GM21717 (cell line): ENCODE measurements around the gene ERCC6L2.

ENCODE experiments used
- ATAC-seq: cut with Tn5 transposase; IDR thresholded peaks from one replicate; pipeline ENCODE4 v1.9.1; 2021; ENCODE audit warnings: mild to moderate bottlenecking, moderate library complexity; ENCODE audit not compliant: unreplicated experiment

ERCC6L2 gene

GRCh38 chr9:95910770-95911340, 35.4 kb downstream of the ERCC6L2 start:
- ATAC-seq: no peak

GRCh38 chr9:95912773-95913172, 37.3 kb downstream of the ERCC6L2 start:
- no peak for ATAC-seq

- ATAC-seq: no peak
These were observed 44.5 kb downstream of the ERCC6L2 start for GRCh38 chr9:95920017-95920416.

GRCh38 chr9:95923794-95924193, 48.3 kb downstream of the ERCC6L2 start:
- no peak for ATAC-seq

GRCh38 chr9:95924987-95925386, 49.5 kb downstream of the ERCC6L2 start:
- ATAC-seq: no peak

GRCh38 chr9:95927271-95928004, 51.9 kb downstream of the ERCC6L2 start:
- ATAC-seq: no peak

GRCh38 chr9:95930277-95930676, 54.8 kb downstream of the ERCC6L2 start:
- ATAC-seq: no peak

- no peak for ATAC-seq
These were observed 60.5 kb downstream of the ERCC6L2 start for GRCh38 chr9:95935861-95936578.

GRCh38 chr9:95936579-95937075, 61.1 kb downstream of the ERCC6L2 start:
- no peak for ATAC-seq

GRCh38 chr9:95937131-95937530, 61.6 kb downstream of the ERCC6L2 start:
- ATAC-seq: no peak

- ATAC-seq: no peak
These were observed 63.2 kb downstream of the ERCC6L2 start for GRCh38 chr9:95938724-95939123.

GRCh38 chr9:95939472-95939871, 64.0 kb downstream of the ERCC6L2 start:
- no peak for ATAC-seq

GRCh38 chr9:95940265-95940664, 64.8 kb downstream of the ERCC6L2 start:
- no peak for ATAC-seq

GRCh38 chr9:95942016-95942415, 66.5 kb downstream of the ERCC6L2 start:
- ATAC-seq: no peak

- no peak for ATAC-seq
These were observed 71.6 kb downstream of the ERCC6L2 start for GRCh38 chr9:95947118-95947517.

GRCh38 chr9:95952471-95952870, 77.0 kb downstream of the ERCC6L2 start:
- ATAC-seq: no peak

- ATAC-seq: no peak
These were observed 78.5 kb downstream of the ERCC6L2 start for GRCh38 chr9:95953986-95954385.

- ATAC-seq: no peak
These were observed 79.4 kb downstream of the ERCC6L2 start for GRCh38 chr9:95954940-95955339.

GRCh38 chr9:95962936-95963335, 87.4 kb downstream of the ERCC6L2 start:
- ATAC-seq: no peak

- no peak for ATAC-seq
These were observed 88.2 kb downstream of the ERCC6L2 start for GRCh38 chr9:95963659-95964058.

- no peak for ATAC-seq
These were observed 90.8 kb downstream of the ERCC6L2 start for GRCh38 chr9:95966306-95966705.

GRCh38 chr9:95970317-95970716, 94.8 kb downstream of the ERCC6L2 start:
- ATAC-seq: no peak
